HG02938 (cell line): ENCODE data around the gene RIPOR2.
"Not testable (repeated sequence)": the region's sequence is repeated elsewhere in the genome, so short reads cannot be mapped to it uniquely, and the experiment has no call there.

Experiments used
- ATAC-seq: cut with Tn5 transposase; IDR thresholded peaks from one replicate; pipeline ENCODE4 v1.9.1; 2021; ENCODE audit warnings: mild to moderate bottlenecking, moderate library complexity; ENCODE audit not compliant: unreplicated experiment

Gene RIPOR2

DNA sequence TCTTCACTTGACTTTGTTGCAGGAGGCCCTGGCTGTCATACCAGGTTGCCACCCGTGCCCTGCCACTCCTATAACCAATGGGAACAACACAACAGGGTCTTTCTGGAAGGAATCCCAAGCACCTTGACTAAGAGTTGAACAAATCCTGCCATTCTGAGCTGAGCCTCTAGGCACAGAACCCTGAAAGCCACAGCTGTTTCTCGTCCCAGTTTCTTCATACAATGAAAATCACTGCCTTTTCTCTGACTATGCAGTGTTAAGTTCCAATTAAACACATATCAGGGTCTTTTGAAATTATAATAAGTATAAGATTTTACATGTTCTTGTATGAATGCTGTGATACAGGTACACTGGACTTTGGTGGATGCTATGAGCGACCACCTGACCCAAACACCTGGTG lies 54.4 kb downstream of the RIPOR2 start:
- ATAC-seq: no peak

DNA sequence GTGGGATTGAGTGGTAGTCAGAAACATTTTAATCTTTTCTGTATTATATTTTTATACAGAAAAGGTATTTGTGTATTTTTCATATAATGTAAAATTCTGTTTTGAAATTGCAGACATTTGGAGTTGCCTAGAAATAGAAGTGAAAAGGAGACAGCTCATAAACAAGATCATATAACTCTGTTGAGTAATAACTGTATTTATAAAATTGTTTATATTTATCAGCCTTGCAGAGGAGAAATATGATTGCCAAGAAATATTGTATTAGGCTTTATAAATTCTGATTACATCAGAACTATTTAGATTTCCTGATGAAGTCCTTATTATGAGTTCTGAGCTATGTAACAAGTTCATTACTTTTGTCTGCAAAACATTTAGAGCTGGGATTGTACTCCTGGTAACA lies 55.3 kb downstream of the RIPOR2 start:
- no peak for ATAC-seq

DNA sequence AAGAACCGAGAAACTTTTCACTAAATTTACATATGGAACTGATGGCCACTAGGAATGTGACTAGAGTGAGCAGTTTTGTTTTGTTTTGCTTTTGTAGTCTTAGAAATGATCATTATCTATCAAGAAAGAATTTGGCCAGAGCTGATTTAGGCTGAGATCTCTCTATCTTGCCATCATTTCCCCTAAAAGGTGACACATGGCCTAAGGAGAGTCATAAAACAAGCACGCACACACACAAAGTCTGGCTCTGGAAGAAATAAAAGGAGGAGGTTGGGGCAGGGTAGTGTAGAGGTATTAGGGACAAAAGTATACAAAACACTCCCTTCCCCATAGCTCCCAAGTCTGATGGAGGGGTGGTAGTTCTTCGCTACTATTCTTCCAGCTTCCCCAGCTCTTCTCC lies 56.4 kb downstream of the RIPOR2 start:
- ATAC-seq: no peak

DNA sequence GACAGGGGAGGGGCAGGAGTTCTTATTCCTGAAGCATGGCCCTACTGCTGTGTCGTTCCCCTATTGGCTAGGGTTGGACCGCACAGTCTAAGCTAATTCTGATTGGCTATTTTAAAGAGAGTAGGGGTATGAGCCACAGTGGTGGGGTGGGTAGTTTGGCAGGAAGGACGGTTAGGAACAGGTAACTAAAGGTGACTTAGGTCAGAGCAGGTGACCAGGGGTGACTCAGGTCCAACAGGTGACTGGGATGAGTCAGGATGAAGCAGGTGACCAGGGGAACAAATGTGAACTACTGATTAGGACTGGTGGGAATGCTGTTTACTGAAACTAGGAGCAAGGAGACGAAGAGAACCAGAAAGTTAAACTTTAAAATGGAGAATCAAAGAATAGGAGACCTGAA lies 58.0 kb downstream of the RIPOR2 start:
- ATAC-seq: not testable (repeated sequence)

DNA sequence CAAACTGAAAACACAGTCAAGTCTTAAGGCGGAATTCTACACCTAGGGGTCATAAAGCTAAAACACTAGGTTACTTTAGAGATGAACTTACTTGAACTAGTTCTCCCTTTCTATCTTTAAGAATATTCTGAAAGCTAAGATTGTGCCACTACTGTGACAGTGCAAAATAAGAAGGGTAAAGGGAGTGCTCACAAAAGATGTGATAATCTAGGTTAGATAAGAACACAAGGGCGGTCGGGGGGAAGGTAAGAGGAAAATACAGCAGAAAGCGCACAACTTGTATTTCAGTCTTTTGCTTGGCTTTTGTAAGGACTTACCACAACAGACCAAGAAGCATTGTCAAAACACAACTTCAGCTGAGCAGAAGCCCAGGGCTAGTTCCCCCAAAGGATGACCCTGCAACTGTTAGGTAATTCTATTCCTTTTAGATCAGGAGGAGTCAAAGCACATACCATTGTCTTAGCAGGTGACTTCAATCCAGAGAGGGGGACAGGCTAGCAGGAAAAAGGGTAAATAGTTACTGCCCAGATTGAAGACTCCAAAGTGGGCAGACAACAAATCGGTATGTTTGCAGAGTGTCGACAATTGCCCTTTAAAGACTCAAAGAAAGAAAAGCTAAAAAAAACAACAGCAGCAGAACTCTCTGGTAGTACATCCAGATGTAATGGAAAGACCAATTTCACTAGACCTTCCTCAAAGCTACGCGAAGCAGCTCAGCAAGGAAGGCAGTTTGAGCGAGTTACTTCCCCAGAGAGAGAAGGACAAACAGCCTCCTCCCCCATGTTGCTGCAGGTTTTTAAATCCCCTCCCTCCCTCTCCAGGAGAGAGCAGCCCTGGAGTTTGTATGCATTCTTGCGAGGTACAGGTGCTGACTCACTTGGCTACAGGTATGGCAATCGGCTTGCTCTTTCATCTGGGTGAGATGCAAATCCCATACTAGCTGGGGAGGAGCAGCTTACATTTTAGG lies 59.0 kb downstream of the RIPOR2 start:
- ATAC-seq: no peak

DNA sequence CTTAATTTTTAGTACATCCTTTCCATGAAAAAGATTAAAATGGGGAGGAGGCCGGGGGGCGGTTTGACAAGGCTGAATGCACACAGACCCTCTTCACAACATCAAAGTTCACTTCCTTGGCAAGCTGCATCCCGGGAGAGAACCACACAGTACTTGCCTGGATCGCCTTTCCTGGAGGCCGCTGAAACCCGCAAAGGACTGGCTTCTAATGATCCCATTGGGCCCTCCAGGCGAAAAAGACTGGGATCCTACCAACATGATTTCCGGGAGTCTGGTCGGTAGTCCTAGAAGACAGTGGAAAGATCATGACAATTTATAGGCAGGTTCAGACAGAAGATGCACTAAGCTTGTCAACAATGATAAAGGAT lies 60.2 kb downstream of the RIPOR2 start:
- no peak for ATAC-seq

DNA sequence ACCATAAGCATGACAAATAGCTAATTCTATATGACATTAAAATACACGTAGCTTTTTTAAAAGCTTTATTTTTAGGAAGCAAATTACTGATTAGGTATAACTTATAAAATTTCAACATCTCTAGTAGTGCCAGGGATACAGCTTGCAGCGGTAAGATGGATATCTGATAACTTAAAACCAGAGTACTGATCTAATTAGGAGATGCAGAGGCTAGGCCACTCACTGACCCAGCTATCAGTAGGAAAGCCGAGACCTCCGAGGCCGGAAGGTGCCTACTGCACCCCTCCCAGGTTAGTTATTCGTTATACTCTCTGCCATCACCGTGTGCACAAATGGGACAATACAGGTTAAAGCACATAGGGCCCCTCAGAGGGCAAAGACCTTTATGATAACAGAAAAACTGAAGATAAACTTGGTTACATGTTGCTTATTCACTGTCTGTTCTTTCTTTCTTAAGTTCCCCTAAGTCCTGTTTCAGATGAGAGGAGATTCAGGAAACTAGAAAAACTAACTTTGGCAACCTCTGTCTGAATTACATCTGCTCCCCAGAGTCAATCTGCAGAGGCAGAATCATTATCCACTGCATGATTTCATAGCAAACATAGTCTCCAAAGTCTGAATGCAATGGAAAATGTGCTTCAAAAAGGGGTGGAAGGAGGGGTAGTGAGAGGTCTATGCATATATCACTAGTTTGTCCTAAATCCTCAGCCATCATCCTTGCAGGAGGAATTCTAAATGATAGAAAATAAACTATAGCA lies 60.8 kb downstream of the RIPOR2 start:
- ATAC-seq: no peak

DNA sequence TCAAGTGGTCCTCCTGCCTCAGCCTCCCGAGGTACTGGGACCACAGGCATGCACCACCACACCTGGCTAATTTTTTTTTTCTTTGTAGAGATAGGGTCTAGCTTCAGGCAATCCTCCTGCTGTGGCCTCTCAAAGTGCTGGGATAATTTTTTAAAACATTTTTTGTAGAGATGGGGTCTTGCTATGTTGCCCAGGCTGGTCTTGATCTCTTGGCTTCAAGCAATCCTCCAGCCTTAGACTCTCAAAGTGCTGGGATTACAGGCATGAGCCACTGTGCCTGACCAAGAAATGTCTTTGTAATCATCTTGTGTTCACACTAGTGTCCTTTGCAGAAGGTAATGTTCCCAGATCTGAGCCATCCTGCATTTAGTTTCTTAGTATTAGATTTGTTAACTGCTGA lies 61.6 kb downstream of the RIPOR2 start:
- ATAC-seq: no peak

DNA sequence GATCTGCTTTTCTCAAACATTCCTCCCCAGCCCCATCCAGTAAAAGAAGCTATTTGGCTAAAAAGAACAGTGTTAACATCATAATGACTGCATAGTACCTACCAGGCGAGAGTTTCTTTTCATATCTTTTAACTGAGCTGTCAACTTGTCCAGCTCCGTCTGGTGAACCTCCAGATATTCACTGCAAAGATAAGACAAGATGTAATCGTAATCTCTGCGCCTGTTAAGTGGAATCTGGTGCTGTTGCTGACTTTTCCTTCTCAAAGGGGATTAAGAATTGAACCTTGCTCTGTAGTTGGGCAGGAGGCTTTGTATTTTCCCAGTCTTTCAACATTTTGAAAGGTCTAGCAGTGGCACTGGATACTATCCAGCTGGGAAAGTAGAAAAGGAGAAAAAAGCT lies 63.0 kb downstream of the RIPOR2 start:
- no peak for ATAC-seq

DNA sequence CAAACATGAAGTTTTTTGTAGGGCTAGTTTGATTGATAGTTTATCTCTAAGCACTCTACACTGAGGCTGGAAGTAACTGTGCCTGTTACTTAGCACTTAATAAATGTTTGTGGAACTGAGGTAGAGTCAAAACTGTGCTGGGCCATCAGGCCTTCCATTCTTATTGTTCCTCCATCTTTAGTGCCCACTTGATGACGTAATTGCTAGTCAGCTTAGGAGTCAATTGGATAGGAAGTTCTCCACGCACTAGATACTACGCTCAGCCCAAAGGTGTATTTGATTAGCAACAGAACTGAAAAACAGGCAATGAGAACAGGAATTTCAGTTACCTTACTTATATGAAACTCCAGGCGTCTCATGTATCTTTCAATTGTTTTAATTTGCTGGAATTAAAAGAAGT lies 67.0 kb downstream of the RIPOR2 start:
- no peak for ATAC-seq

DNA sequence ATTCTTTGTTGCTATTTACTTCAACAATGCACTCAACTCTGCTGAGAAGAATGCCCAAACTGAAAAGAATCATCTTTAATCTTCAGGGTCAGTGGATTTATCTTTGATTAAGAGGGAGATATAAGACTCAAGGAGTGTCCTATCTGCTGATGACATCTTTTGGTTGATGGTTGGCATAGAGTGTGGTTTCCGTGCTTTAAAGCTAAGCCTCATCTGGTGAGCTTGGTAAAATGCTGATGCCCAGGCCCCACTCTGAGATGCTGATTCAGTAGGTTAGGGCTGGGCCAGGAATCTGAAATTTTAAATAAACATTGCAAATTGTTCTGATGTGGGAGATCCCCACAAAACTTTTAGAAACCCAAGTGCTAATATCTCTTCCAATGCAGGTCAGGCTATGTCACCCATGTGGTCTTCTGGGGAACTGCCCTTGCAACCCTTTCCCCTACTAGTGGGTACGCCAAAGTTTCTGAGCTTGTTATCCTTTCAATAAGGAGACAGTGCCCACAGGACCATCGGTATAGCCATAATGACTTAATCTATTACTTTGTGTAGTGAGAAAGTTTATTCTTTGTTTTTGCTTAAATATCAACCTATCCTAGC lies 68.6 kb downstream of the RIPOR2 start:
- ATAC-seq: no peak

DNA sequence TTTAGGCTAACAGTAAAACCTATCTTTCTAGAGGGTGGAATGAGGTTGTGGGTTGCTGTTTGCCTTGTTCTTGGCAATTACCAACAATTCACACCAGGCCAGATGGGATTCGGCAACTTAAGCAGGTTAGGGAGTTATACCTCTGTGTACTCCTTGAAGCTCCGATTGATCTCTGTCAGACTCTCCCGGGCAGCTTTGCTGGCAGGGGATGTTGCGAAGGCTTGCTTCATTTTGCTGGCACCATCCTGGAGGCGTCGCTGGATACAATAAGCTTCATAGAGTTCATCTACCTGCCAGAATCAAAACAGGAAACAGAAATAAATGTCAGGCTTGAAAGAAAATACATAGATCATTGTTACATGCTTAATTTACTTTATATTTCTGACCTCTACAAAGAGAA lies 70.6 kb downstream of the RIPOR2 start:
- ATAC-seq: no peak

DNA sequence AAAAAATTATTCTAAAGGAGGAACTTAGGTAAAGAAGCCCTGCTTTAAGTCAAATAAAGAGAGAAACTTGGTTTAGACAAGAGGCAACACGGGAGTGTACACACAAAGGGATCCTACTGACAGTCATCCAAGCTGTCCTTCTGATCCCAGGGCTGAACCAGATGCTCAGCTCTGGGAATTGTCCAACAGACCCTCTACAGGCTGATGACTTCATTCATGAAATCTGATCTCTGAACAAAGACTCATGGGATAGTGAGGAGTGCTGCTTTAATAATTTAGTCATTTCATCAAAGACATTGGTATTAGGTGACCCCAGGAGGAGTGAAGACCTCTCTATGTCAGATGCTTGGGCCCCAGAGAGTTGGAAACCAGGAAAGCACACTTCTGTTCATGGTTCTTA lies 71.4 kb downstream of the RIPOR2 start:
- ATAC-seq: no peak

DNA sequence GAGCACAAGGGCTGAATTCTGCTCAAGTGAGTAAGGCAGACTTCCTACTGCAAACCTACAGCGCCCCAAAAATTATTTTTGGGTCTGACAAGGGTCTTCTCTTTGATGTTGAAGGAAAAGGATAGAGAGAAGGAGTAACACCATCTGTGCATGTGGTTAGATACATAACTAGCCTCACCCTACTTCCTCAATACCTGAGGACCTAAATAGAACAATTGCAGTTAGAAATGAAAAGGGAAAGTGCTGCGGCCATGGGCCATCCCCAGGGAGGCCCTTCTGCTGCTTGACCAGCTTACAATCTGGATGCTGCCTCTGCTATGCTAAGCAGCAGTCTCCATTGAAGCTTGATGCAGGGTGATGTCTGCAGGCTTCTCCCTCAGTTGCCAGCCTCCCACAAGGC lies 73.8 kb downstream of the RIPOR2 start:
- no peak for ATAC-seq

DNA sequence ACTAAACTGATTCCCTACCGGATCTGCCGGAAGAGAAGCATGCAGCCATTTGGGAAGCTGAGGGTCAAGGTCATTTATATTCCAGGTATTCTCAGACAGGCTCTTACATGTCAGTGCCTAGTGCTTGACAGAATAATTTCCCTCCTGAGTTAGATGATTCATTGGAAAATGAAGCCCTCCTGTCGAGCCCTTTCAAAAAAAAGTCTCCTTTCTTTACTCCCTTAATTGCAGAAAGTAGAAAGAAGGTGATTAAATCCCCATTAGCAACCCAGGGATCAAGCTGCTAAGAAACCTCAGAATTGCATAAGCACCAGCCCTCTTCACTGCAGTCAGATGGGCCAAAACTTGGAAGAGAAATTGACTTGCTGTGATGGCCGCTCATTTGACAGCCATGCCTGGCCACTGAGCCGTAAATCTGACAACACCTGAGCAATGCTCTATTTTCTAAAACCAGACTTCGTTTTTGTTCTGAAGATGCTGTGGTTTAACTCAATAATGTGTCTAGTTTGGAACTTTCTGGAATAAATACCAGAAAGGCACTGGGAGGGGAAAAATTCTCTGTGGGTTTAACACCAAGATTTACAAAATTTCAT lies 76.1 kb downstream of the RIPOR2 start:
- no peak for ATAC-seq

DNA sequence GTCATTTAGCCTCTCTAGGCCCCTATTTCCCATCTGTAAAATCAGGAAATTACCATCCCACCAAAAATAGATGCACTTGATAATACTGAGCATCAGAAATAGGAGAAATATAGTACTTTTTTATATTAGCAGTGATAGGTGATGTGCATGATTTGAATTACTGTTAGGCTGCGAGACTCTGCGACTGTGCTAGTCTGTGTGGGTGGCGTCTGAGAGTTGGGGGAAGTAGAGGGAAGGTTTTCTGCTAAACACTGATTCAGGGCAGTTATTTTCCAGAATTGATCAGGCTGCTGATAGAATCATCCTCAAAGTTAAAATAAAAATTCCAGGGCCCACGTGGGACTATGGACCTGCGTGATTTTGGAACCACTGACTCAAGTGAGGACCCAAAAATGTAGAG lies 76.6 kb downstream of the RIPOR2 start:
- no peak for ATAC-seq

DNA sequence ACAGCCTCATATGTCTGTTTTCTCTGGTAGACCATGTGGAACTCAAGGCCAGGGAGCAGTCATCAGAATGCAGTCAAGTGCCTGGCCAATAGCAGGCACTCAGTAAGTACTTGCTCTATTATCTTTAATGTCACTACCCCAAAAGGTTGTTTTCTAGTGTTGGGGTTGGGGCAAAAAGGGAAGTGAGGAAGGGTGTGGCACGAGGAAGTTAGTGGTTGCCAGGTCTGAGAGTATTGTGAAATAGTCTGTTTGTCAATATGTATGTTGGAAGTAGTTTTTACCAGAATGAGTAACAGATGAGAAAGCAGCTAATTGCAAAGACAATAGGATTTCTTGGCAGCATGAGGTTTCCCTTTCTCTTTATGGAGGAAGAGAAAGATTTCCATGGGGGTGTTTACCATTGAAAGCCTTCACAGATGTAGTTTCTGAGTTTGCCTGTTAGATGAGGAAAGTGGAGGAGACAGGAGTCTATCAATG lies 77.5 kb downstream of the RIPOR2 start:
- peak; percentile 70 for ATAC-seq

DNA sequence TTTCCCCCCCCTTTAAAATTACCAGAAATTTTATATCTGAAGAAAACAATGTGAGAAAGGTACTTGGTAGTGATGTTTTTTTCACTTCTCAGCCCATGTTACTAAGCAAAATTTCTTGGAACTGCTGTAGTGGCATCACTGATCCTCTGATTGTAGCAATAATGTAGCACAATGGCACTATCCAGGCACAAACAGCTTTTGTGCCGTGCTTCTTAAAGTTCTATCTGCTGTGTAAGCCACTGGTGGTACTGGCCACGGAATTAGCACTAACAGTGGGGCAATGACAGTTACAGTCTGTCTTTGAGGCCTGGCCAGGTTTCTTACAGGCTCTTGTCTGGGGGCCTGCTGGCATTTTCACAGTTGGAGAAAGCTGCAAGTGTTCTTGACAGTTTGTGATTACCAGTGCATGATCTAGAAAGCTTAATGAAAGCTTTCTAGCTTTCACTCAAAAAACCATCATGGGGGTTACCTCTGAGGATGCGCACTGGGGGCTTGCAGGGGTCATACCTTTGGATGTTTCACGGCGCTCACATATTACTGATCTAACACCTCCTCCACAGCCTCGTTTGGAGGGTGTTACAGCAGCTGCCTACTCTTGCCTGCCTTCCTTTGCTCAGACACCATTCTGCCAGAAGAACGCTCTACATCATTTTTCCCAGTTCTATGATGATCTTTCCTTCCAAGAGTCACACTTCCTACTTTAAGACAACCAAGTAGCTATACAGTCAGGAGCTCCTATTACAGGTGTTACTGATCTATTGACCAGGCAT lies 78.7 kb downstream of the RIPOR2 start:
- no peak for ATAC-seq

DNA sequence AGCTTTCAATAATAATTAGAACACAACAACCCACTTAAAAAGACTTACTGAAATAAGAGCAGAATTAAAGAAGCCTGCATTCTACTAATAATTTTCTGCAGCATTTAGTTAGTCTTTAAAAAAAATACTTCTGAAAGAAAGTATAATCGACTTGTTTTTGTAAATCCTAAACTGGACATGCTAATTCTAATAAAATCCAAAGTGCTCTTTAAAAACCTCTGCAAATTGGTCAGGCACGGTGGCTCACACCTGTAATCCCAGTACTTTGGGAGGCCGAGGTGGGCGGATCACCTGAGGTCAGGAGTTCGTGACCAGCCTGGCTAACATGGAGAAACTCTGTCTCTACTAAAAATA lies 79.5 kb downstream of the RIPOR2 start:
- no peak for ATAC-seq

DNA sequence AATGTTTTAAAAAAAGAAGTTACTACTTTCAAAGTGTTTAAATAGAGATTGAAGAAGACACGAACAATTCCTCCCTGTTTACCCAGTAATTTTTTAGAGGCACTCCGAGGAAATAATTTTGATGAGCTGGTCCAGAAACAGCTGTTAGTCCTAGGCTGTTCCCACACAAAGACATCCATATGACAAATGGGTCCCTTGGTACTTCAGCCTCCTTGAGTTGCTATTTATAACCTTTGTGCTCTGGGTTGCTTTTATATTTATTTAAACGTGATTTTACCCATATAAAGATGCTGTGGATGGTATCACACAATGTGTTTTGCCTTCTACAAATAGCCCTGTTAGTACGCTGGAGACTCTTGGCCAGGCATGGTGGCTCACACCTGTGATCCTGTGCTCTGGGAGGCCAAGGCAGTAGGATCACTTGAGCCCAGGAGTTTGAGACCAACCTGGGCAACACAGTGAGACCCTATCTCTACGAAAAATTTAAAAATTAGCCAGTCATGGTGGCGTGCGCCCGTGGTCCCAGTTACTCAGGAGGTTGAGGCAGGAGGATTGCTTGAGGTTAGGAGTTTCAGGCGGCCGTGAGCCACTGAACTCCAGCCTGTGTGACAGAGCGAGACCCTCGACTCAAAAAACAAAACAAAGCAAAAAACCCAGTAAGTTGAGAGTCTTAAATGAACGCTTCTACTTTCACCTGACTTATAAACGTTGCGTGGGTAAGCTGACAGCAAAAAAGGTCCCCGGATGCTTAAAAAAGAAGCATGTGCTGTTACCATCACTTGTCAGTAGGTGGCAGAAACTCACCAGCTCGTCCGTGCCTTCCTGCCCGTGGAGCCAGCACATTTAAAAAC lies 80.1 kb downstream of the RIPOR2 start:
- no peak for ATAC-seq
